ENCODE measurements around the gene SPEN.
A peak's percentile ranks its signal among the peaks of the same experiment; 100 is the strongest.
"Not testable (repeated sequence)": the region's sequence is repeated elsewhere in the genome, so short reads cannot be mapped to it uniquely, and the experiment has no call there.

Gene SPEN

DNA sequence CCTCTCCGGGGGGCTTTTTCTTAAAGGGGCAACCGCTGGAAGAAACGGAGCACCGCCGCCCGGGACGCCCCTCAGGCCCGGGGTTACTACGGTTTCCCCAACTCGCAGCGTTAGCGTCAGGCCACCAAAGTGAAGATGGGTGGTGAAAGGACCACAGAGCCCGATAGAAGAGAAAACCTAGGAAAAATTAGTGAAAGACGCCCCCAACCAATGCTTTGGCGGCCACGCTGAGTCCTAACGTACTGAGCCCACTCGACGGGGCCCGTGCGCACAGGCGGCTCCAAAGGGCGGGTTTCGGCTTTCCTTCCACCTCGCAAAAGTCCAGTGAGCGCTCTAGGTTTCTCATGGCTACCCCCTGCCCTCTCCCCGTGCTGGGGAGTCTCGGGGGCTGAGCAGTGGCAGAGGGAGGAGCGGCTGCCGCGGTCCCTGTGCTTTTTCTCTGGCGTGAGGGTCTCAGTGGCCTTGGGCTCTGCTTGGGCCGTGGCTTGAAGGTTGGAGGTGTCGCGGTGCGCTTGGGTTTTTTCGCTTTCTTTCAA is 12.2 kb upstream of the SPEN start:
- no peak for DNase-seq

GRCh38 chr1:15835741-15836510 is 11.6 kb upstream of the SPEN start:
- DNase-seq = peak; percentile 96

DNA sequence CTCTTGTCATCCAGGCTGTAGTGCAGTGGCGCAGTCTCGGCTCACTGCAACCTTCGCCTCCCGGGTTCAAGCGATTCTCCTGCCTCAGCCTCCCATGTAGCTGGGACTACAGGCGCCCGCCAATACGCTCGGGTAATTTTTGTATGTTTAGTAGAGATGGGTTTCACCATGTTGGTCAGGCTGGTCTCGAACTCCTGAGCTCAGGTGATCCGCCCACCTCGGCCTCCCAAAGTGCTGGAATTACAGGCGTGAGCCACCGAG is 11.1 kb upstream of the SPEN start:
- DNase-seq = not testable (repeated sequence)

- no peak for DNase-seq
Observed at GRCh38 chr1:15836772-15837669, 10.5 kb upstream of the SPEN start.

- DNase-seq = no peak
Observed at GRCh38 chr1:15837931-15838330, 9.6 kb upstream of the SPEN start.

GRCh38 chr1:15838721-15839120 is 8.8 kb upstream of the SPEN start:
- DNase-seq = no peak

DNA sequence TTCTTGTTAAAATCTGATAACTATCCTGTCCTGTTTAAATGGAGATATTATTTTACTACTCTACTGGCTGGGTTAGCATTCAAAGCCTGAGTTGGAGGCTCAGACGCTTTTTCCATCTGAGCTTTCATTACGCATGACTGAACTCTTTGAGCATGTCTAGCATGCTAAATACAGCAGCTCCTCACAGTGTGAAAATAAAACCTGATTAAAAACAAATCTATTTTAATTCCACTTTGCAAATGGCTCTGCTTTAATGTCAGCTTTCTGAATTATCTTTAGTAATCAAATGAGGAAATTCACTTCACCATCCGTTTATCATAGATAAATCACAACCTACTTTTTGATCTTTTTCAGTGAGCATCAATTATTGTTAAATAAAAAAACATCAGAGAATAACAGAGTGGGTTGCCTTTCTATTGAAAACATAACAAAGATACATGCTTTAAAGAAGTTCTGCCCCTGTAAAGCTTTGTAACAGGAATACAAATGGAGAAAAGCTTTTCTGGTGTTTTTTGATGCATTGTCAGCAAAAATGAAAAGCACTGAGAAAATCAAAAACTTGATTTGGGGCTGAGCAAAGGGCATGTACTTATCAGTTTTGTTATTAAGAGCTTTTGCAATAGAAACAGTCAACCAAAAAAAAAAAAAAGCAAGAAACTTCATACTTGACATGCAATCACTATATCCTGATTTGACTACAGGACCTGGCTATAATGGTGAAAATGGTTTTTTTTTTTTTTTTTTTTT is 3.5 kb upstream of the SPEN start:
- DNase-seq = peak; percentile 45

- DNase-seq = not testable (repeated sequence)
Observed at GRCh38 chr1:15846056-15846455, 1.5 kb upstream of the SPEN start.

DNA sequence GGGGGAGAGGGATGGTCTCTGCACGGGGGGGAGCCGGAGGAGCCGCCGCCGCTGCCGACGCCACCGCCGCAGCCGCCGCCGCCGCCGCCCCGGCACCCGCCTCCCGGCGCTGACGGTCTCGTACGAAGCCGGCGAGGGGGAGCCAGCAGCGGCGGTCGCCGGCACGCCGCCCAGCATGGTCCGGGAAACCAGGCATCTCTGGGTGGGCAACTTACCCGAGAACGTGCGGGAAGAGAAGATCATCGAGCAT is 311 bp downstream of the SPEN start:
- DNase-seq = no peak

- no peak for DNase-seq
Observed at GRCh38 chr1:15848143-15848928, 829 bp downstream of the SPEN start.

DNA sequence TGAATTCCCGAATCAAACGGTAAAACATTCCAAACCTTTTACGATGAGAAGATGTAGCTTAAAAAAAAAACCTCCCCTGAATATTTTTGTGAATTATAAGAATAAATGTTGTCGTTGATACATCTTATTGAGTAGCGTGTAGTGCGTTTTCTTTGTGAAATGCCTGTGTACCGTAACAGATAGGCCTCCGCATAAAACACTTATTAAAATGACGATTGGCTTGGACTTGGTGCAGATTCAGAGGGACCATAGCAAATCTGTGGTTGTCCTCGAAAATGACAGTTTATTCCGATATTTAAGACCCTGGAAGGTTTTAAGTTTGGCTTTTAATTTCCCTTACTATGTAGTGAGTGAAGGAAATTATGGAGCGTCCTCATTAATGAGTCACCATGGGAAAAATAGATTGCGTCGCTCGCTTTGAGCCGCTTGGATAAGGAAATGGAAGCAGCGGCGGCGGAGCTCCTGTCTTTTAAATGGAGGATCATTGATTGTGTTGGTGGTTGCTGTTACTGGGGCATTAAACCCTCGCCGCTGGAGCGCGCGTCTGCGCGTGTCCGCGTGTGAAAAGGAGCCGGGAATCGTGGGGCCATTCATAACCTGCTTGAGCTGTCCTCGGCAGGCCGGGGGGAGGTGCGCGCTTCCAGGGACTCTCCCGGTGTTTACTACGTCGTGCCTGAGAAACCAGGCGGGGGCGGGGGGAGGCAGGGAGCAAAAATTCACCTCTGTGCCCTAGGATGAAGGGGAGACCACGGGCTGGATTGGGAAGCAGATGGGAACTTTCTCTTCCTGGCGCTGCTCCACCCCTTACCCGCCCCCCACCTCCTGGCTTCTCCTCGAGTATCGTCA is 1.6 kb downstream of the SPEN start:
- peak; percentile 77 for DNase-seq

GRCh38 chr1:15849775-15850324 is 2.3 kb downstream of the SPEN start:
- peak; percentile 71 for DNase-seq

DNA sequence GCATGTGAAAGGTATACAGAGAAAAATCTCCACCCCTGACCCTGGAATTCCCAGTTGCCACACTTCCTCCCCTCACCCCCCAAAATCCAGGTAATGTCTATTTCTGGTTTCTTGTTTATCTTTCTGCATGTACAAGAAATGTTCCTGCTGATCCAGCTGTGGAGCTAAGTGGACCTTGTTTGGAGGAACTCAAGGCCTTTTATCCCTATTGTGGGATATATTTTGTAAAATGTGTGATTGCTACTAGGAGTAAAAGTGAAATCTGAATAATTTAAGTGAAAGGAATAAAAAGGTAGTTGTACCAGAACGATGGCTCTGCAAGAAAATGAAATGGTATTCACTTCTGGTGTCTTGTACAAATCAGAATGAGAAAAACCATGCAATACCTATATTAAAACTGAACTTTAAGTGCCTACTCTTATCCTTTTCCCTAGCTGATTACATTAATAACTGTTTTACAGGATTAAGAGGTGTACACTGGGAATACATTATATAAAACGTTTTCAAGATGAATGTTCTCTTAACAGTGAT is 3.0 kb downstream of the SPEN start:
- no peak for DNase-seq

DNA sequence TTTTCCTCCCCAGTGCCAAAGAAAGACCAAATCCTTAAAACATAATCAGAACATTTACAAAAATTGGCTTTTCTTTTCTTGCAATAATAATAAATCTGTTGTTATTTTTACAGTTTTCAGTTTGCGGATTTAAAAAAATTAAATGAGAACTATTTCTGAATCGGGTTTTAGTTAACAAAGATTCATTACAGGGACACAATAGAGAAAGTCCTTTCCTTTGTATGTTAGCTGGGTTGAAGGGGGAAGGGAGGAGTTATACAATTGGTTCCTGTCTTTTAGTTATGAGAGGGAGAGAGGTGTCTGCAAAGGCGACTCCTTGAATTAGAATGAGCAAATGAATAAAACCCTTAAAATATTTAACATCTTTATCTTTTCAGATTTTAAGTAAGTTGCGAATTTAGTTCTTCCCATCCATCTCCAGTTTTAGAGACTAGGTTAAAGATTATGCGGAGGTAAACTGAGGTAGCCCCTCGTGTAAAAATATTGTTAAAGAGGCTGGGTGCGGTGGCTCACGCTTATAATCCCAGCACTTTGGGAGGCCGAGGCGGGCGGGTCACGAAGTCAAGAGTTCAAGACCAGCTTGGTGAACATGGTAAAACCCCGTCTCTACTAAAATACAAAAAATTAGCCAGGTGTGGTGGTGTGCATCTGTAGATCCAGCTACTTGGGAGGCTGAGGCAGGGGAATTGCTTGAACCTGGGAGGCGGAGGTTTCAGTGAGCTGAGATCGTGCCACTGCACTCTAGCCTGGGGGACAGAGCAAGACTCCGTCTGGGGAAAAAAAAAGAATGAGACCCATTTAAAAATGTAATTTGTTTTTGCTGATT is 3.9 kb downstream of the SPEN start:
- DNase-seq = no peak

- no peak for DNase-seq
Observed at GRCh38 chr1:15852036-15852827, 4.7 kb downstream of the SPEN start.

DNA sequence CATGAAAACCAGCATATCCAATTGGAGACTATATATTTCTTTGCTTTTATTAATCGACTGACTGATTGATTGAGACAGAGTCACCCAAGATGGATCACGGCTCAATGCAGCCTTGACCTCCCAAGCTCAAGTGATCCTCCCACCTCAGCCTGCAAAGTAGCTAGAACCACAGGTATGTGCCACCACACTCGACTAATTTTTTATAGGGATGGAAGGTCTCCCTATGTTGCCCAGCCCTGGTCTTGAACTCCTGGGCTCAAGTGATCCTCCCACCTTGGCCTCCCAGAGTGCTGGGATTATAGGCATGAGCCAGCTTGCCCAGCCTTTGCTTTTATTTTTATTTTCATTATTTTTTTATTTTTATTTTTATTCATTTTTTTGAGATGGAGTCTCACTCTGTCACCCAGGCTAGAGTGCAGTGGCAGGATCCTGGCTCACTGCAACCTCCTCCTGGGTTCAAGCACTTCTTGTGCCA is 5.4 kb downstream of the SPEN start:
- no peak for DNase-seq

- no peak for DNase-seq
Observed at GRCh38 chr1:15856888-15857287, 9.4 kb downstream of the SPEN start.

DNA sequence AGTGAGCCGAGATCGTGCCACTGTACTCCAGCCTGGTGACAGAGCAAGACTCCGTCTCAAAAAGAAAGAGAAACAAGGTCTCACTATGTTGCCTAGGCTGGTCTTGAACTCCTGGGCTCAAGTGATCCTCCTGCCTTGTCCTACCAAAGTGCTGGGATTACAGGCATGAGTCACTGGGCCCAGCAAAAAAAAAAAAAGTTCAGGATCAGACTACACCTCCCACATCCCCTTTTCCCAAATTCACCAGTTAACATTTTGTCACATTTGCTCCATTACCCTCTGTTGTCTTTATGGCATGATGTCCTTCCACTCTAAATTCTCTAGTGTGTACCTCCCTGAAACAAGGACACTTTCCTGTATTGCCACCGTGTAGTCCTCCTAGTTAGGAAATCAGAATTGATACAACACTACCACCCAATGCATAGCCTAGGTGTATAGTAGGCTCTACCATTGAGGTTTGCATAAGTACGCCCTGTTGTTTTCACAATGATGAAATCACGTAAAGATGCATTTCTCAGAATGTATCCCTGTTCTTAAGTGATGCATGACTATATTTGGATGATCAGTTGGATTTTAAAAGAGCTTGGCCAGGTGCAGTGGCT is 10.7 kb downstream of the SPEN start:
- DNase-seq = no peak
